ENCODE results near the gene GIT1. TPM values are rescaled to one million over a fixed set of nuclear protein-coding genes. Genes with fewer than 3 reads are reported as not detected.

The GIT1 gene
- total and polyA plus RNA-seq, 8 donors: 17.7 to 67.2 (median 28.7) TPM

DNA sequence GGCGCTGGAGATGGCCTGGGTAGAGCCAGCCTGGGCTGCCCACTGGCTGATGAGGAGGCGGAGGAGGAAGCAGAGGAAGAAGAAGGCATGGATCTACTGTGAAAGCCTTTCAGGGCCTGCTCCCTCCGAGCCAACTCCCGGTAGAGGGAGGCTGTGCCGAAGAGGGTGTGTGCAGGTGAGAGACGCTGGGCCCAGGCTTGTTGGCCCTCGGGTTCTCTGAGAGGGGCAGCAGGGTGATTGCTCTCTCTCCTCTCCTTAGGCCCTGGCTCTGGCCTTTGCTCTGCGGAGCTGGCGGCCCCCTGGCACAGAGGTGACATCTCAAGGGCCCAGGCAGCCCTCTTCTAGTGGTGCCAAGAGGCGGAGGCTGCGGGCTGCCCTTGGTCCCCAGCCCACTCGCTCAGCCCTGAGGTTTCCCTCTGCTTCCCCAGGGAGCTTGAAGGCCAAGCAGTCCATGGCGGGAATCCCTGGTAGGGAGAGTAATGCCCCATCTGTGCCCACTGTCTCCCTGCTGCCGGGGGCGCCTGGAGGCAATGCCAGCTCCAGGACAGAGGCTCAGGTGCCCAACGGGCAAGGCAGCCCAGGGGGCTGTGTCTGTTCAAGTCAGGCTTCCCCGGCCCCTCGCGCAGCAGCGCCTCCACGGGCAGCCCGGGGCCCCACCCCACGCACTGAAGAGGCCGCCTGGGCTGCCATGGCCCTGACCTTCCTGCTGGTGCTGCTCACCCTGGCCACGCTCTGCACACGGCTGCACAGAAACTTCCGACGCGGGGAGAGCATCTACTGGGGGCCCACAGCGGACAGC, 17.4 kb downstream of the GIT1 start:
- peak; percentile 24 to 33 for DNase-seq
- H3K27ac ChIP-seq: peak overlapping the region in 3 of 5 donors; percentile 20 to 48 (median 45)
- no peak for TF ChIP-seq POLR2AphosphoS5 (IDR thresholded peaks at IDR 0.05)
- no peak for TF ChIP-seq POLR2A (IDR thresholded peaks at IDR 0.05)
- TF ChIP-seq EP300 (IDR thresholded peaks at IDR 0.05): no peak
- TF ChIP-seq, protein P1, sequence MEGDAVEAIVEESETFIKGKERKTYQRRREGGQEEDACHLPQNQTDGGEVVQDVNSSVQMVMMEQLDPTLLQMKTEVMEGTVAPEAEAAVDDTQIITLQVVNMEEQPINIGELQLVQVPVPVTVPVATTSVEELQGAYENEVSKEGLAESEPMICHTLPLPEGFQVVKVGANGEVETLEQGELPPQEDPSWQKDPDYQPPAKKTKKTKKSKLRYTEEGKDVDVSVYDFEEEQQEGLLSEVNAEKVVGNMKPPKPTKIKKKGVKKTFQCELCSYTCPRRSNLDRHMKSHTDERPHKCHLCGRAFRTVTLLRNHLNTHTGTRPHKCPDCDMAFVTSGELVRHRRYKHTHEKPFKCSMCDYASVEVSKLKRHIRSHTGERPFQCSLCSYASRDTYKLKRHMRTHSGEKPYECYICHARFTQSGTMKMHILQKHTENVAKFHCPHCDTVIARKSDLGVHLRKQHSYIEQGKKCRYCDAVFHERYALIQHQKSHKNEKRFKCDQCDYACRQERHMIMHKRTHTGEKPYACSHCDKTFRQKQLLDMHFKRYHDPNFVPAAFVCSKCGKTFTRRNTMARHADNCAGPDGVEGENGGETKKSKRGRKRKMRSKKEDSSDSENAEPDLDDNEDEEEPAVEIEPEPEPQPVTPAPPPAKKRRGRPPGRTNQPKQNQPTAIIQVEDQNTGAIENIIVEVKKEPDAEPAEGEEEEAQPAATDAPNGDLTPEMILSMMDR (IDR thresholded peaks at IDR 0.05): no peak
- H3K4me1 ChIP-seq: peaks cover 26 to 71% (median 64%) of the 10 kb centered on the region in 4 donors
- peak overlapping the region; percentile 23 to 46 (median 34) for H3K4me3 ChIP-seq
- H3K36me3 ChIP-seq: peaks cover 28 to 47% (median 41%) of the 10 kb centered on the region in 4 donors
- intact Hi-C loops (cut with DNase I; ENCODE audit: low total_unique reads): no loop called here
- no peaks in the 10 kb centered on the region for H3K27me3 ChIP-seq
- WGBS, 5 donors: 63 to 90% (median 66%) methylated on average over 15 to 30 of the region's 30 CpGs
- H3K9me3 ChIP-seq: no peaks in the 10 kb centered on the region

DNA sequence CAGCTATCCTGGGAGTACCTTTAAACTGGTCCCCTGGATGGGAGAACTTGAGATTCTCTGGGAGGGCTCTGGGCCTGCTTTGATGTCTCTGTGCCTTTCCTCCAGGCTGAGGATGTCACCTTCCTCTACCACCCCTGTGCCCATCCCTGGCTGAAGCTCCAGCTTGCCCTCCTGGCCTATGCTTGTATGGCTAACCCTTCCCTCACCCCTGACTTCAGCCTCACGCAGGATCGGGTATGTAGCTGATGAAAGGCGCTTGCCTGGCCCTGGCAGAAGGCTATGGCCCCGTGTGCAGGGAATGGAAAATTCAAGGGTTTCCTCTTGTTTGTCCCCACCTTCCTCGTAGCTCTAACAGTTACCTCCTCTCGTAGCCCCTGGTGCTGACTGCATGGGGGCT, 18.0 kb downstream of the GIT1 start:
- intact Hi-C loops (cut with DNase I; ENCODE audit: low total_unique reads): no loop called here
- H3K9me3 ChIP-seq: no peaks in the 10 kb centered on the region
- WGBS, 5 donors: 81 to 90% (median 85%) methylated on average over 6 of the region's 6 CpGs
- H3K4me1 ChIP-seq: peaks cover 26 to 76% (median 65%) of the 10 kb centered on the region in 4 donors
- peaks cover 22 to 41% (median 35%) of the 10 kb centered on the region in 4 donors for H3K36me3 ChIP-seq
- TF ChIP-seq EP300 (IDR thresholded peaks at IDR 0.05): no peak
- TF ChIP-seq POLR2AphosphoS5 (IDR thresholded peaks at IDR 0.05): no peak
- no peaks in the 10 kb centered on the region for H3K27me3 ChIP-seq
- H3K4me3 ChIP-seq: no peak overlapping the region
- DNase-seq: peak in 1 of 2 donors; percentile 21
- H3K27ac ChIP-seq: no peak overlapping the region

DNA sequence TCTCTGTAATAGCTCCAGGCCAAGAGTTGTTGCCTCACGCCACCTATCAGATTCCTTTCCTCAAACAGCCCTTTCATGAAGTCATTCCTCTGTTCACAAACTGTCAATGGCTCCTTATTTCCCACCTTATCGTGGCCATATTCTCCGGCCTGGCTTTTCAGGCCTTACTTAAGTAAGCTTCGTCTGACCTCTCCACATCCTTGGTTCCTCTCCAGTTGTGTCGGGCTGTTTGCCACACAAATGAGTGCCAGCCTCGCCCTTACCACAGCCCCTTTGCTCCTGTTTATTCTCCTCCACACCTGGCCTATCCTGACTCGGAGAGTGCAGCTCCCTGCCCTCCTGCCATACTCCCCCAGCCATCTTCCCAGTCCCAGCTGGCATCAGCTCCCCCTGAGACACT, 18.9 kb downstream of the GIT1 start:
- no peaks in the 10 kb centered on the region for H3K27me3 ChIP-seq
- no peak for TF ChIP-seq POLR2AphosphoS5 (IDR thresholded peaks at IDR 0.05)
- TF ChIP-seq, protein P1 (IDR thresholded peaks at IDR 0.05): no peak
- no peak for TF ChIP-seq EP300 (IDR thresholded peaks at IDR 0.05)
- no peak for TF ChIP-seq POLR2A (IDR thresholded peaks at IDR 0.05)
- H3K36me3 ChIP-seq: peaks cover 14 to 32% (median 25%) of the 10 kb centered on the region in 4 donors
- intact Hi-C loops (cut with DNase I; ENCODE audit: low total_unique reads): no loop called here
- WGBS, 5 donors: 32 to 63% (median 58%) methylated on average over 7 of the region's 7 CpGs
- H3K4me1 ChIP-seq: peaks cover 35 to 83% (median 75%) of the 10 kb centered on the region in 4 donors
- no peak overlapping the region for H3K4me3 ChIP-seq
- no peaks in the 10 kb centered on the region for H3K9me3 ChIP-seq
- peak overlapping the region in 1 of 5 donors; percentile 3 for H3K27ac ChIP-seq
- peak; percentile 7 to 49 for DNase-seq

DNA sequence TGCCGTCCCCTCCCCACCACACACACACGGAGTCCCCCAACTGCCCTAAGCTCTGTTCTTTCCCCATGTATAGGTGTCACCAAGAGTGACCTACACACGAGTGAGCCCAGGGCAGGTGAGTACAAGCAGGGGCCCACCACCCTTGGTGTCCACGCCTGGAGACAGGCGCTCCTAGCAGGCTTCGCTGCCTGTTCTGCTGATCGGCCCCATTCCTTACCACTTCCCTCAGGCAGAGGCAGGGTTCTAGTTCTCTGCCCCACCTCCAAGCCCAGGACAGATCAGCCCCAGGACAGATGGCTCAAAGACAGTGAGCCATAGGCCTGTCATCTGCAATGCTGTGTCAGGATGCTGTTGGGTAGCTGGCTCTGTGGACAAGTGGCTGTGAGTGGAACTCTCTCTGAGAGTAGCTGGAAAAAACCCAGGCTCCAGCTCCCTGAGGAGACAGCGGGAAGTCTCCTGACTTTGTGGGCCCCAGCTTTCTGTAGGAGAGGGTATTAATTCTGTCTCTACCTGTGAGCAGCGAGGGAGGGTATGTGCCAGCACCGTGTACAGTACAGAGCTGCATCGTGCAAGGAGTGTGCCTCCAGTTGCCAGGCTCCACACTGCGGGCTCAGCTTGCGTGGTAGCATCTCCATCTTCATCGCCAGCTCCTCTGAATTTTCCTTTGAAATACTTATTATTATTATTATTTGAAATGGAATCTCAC, 20.1 kb downstream of the GIT1 start:
- peak in 1 of 2 donors; percentile 31 for DNase-seq
- WGBS, 5 donors: 56 to 68% (median 65%) methylated on average over 14 of the region's 14 CpGs
- peaks cover 3 to 21% (median 15%) of the 10 kb centered on the region in 4 donors for H3K36me3 ChIP-seq
- no peaks in the 10 kb centered on the region for H3K27me3 ChIP-seq
- no peaks in the 10 kb centered on the region for H3K9me3 ChIP-seq
- peak overlapping the region; percentile 47 to 89 (median 60) for H3K4me3 ChIP-seq
- intact Hi-C loops (cut with DNase I; ENCODE audit: low total_unique reads): no loop called here
- H3K27ac ChIP-seq: peak overlapping the region; percentile 87 to 94 (median 91)
- peaks cover 43 to 87% (median 78%) of the 10 kb centered on the region in 4 donors for H3K4me1 ChIP-seq
- TF ChIP-seq POLR2A (IDR thresholded peaks at IDR 0.05) (no peak), POLR2AphosphoS5 (IDR thresholded peaks at IDR 0.05) (no peak), EP300 (IDR thresholded peaks at IDR 0.05) (no peak)
- TF ChIP-seq, protein P1 (IDR thresholded peaks at IDR 0.05): no peak

Measured in stomach (tissue), 9 donors.